GM19397 (cell line): ENCODE data around the gene DPH1.
"Not testable (repeated sequence)": the region's sequence is repeated elsewhere in the genome, so short reads cannot be mapped to it uniquely, and the experiment has no call there.

Experiments used
- ATAC-seq: cut with Tn5 transposase; IDR thresholded peaks from one replicate; pipeline ENCODE4 v1.9.1; 2021; ENCODE audit warnings: mild to moderate bottlenecking, moderate library complexity; ENCODE audit not compliant: unreplicated experiment

The DPH1 gene

DNA sequence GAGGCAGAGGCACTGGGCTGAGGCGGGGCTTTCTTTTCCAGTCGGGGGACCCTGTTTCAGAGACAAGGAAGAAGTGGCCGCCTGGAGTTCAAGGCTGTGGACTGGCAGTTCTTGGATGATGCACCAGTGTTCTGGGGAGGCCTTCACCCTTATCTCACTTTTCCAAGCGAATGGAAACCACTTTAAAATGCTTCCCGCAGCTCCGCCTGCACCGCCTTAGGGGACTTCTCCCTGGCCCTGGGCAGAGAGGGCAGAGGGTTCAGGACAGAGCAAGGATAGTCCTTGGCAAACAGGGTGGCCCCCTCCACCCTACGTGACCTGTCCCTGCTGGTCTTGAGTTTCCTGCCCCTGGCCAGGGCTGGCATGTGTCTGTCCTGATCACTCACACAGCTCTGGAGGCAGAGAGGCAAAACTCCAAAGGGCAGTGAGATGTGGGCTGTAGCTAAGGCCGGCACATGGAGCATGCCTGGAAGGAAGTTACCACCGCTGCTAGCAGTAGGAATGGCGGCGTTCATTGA is 25.5 kb upstream of the DPH1 start:
- ATAC-seq, result no peak

GRCh38 chr17:2008332-2009126 is 21.4 kb upstream of the DPH1 start:
- ATAC-seq, result no peak

- no peak for ATAC-seq
Observed at GRCh38 chr17:2009737-2010136, 20.2 kb upstream of the DPH1 start.

- no peak for ATAC-seq
Observed at GRCh38 chr17:2011411-2012371, 18.3 kb upstream of the DPH1 start.

GRCh38 chr17:2012499-2012898 is 17.5 kb upstream of the DPH1 start:
- no peak for ATAC-seq

- not testable (repeated sequence) for ATAC-seq
Observed at GRCh38 chr17:2013220-2013993, 16.5 kb upstream of the DPH1 start.

- ATAC-seq, result no peak
Observed at GRCh38 chr17:2013994-2014317, 16.0 kb upstream of the DPH1 start.

- ATAC-seq, result no peak
Observed at GRCh38 chr17:2015314-2015713, 14.6 kb upstream of the DPH1 start.

- ATAC-seq, result no peak
Observed at GRCh38 chr17:2016494-2016893, 13.5 kb upstream of the DPH1 start.

GRCh38 chr17:2017274-2017941 is 12.5 kb upstream of the DPH1 start:
- ATAC-seq, result no peak

- no peak for ATAC-seq
Observed at GRCh38 chr17:2018716-2019510, 11.0 kb upstream of the DPH1 start.

DNA sequence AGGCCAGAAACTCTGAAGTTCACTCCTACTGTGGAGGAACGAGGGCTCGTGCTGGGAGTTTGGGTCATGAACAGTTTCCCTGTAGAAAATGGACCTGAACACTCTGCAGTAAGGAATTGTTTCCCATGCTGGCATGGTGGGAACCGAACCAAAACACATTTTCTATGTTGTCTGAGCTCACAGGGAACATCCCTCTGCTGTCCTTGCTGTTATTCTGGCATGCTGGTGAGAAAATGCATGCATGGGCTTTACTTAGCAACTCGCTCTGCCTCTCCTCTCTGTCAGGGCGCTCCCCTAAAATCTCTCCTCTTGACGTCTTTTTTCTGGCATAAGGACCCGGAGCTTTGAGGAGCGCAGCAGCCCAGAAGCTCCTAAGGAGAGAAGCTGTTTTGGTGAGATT is 10.2 kb upstream of the DPH1 start:
- ATAC-seq, result no peak

- ATAC-seq, result no peak
Observed at GRCh38 chr17:2020721-2021120, 9.2 kb upstream of the DPH1 start.

DNA sequence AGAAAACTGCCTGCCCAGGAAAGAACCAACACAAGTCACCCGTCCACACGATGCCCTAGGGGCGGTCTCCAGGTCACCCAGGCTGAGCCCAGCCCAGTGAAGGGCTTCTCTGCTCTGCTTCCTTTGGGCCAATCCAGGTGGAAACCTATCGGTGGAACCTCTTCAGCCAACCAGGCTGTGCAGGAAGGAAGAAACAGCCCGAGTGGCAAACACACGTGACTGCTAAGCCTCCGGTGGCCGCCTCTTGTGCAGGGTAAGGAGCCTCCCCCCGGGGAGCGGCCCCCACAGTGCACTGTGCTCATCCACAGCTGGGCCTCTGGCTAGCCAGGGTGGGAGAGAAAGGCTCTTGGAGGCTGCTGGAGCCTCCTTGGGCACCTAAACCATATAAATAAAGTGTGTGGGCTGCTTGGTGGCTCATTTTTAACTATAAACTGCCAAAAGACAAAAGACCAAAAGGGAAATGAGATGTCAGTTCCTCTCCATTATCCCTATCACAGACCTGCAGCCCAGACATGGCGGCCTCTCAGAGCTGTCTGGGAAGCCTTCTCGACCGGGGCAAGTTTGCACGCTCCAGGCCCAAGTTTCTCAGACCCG is 7.2 kb upstream of the DPH1 start:
- no peak for ATAC-seq

GRCh38 chr17:2023256-2023655 is 6.7 kb upstream of the DPH1 start:
- no peak for ATAC-seq

DNA sequence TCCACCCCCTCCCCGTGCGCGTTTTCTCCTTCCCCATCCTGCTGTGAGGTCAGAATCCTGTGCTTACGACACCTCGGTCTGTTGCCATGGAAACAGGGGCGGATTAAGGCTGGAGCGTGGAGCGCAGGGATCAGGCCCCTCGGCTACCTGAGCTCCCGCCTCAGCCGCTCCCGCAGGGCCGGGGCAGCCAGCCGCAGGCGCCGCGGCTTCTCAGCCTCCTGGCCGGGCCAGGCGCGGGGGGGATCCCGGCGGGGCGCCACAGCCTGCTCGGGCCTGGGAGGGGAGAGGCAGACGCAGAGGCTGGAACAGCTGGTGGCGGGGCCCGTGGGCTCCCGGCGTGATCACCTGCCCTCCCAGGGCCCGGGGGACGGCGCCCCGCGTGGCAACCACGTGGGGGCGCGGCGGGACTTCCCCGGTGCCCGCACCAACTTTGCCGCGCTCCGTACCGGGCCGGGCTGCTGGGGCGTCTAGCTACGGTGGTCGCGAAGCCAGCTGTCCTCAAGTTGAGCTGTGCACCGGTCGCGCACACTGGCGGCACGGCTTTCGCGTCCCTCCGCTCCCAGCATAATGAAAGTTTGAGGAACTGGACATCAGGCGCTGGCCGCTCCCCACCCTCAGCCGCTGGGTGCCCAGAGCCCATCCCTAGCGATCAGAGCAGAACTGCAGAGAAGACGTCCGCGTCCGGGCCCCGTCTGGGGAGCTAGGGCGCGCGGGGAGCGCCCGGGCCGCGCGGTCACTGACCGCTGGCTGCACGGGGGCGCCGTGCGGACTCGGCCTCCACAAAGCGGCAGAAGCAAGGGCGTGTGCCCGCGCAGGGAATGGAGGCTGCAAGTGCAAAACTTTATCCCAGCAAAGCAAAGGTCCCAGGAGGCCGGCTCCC is 6.0 kb upstream of the DPH1 start:
- no peak for ATAC-seq

DNA sequence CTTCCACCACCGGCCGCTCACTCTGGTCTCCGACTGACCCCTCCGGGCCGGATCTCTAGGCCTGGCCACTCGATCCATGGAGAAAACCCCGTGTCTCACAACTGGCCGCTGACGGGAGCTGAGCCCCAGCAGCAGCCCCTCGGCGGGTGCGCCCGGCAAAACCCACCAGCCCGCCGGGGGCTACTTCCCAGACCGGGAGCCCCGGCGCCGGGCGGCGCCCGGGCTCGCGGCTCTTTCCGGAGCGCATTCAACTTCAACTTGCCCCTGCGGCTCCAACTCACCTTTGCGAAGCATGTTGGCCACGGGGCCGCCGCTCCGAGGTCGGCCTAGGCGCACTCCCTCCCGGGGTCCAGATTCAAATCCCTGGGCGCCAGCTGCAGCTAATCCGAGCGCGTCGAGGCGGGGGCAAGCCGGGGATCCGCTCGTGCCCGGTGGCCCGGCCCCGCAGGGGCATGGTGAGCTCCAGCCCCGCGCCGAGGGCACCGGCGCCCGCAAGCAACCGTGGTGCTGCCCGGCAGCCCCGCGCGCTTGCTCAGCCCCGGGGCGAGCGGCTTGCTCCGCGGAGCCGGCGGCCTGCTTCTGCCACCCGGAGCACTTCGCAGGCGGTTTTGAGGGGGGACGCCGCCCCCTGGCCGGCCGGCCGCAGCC is 5.3 kb upstream of the DPH1 start:
- ATAC-seq, result no peak

DNA sequence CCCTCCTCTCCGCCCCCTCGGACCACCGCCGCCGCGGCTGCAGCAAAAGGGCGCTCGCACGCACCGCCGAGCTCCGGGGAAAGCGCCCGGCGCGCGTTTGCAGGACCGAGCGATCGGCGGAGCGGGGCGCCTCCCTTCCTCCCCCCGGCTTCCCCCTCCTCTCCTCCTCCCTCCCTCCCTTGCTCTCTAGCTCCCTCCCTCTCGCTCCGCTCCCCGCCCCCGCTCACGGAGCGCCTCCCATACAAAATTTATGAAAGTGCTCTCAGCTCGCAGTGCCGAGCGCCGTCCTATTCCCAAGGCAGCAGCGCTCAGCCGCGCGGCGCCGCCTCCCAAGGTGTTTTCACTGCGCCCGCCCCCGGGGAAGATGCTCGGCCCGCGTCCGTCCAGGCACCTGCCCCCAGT is 4.7 kb upstream of the DPH1 start, which contains the start of gene RTN4RL1:
RTN4RL1 (minus strand) TSS at position 115 of the 402 bp plus-strand sequence. CDS start 469 bp downstream, outside the sequence.
- no peak for ATAC-seq
